Dedifferentiated amniotic fluid mesenchymal stem cell (primary cell): Measurements from ENCODE around the gene EXO1.

Source experiments
- DNase-seq: peaks from one replicate; pipeline ENCODE4 v3.0.0-alpha.2; 2016; ENCODE audit errors: extremely low spot score

EXO1 gene

DNA sequence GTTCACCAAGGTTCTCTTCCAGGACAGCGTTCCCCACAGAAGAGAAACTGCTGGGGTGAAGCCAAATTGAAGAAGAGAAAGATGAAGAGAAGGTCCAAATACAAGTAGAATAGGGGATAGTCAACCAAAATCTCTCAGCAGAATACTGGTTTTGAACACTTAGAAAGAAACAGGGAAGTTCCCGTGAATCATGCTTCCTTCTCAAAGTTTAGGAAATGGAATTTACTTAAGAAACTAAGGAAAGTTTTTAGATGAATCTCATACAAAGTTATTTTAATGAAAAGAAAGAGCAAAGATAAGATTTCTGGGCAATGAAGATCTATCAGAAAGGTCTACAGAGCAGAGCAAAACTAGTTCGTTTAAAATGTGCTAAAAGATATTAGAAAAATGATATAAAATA, 43.3 kb downstream of the EXO1 start:
- DNase-seq = no peak

DNA sequence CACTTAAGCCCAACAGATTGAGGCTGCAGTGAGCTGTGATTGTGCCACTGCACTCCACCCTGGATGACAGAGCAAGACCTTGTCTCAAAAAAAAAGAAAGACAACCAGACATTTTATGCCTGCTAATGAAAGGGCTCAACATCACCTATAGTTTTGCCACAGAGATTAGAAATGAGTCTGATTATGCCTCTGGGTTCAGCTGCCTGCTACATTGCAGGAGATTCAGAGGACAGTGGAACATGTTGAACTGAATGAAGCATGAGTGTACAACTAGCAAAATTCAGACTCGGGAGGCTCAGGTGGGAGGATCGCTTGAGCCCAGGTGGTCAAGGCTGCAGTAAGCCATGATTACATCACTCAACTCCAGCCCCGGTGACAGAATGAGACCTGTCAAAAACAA, 46.0 kb downstream of the EXO1 start:
- DNase-seq = no peak

DNA sequence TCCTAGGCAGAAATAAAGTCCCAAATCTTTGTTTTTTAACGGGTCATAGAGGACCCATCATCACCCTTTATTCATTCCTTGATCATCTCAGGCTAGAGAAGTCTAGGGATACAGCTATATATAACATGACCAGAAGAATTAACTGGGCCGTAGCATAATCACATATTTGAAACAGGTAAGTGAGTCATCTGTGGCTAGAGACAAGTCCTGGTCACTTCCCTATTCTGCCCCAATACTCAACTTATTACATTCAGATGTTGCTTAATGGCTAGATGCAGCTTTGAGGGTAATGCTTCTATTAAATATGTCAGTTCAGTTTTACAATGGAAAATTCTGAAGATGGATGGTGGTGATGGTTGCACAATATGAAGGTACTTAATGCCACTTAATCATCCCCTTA, 47.0 kb downstream of the EXO1 start:
- no peak for DNase-seq

DNA sequence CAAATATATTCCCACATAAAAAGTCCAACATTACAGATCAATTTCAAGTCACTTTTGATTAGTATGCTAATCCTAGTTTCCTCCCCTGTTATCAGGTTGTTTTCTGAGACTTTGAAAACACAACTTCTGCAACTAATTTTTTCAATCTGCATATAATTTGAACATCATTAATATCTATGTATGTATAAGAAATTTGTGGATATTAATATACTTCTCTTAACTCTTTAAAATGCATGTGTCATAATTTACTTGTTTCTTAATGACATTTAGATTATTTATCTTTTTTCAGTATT, 48.6 kb downstream of the EXO1 start:
- no peak for DNase-seq

DNA sequence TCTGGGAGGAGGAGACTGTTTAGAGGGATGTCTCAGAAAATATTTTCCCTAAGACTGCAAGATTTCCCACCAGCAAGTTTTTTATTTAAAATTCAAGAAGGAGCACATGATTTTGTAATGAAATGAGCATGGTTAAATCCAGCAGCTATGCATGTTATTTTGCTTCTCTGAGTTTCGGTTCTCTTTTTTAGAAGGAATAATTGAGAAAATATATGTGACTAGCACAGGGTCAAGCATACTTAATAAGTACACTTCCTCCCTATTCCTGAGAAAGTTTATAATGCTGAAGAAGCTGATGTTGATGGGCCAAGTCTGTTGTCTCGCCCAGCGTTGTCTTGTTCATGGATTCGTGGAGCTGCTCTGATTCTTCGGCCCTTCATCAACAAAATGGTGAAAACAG, 51.2 kb downstream of the EXO1 start:
- DNase-seq = no peak

DNA sequence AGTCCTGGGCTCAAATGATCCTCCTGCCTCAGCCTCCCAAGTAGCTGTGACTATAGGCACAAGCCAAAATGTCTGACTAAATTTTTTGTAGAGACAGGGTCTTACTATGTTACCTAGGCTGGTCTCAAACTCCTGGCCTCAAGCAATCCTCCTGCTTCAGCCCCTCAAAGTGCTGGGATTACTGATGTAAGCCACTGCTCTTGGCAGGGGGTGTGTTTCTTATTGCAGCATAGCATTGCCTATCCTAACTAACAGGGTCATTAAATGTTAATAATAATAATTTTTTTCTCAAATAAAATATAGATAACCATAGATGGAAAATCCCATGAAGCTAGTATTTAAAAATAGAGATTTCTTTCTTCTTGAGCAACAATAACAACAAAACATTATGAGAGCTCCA, 52.4 kb downstream of the EXO1 start:
- no peak for DNase-seq

DNA sequence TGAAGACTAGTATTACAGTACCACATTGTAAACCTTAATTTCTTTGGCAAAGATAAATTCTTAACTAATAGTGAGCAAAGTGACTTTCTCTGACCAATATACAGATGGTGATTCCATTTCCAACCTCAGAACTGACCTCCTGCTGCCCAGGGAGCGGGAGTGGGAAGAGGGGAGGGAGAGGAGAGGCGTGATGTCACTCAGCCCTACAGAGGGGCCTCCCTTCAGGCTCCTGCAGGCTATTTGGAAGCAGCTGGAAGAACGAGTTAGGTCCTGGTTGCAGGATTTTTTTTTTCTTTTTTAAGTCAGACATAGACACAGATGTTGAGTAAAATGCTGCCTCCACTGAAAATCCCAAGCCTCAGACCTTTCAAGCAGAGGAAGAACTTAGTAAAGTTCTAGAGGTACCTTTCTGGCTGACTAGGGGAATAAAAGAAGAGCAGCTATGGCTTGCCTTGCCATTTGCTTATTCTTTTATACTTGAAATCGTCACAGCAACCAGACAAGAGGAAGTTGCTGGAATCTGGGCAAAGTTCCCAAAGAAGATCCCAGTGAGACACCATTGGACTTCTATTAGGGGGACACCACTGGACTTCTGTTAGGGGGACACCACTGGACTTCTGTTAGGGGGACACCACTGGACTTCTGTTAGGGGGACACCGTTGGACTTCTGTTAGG, 54.5 kb downstream of the EXO1 start:
- DNase-seq = no peak

DNA sequence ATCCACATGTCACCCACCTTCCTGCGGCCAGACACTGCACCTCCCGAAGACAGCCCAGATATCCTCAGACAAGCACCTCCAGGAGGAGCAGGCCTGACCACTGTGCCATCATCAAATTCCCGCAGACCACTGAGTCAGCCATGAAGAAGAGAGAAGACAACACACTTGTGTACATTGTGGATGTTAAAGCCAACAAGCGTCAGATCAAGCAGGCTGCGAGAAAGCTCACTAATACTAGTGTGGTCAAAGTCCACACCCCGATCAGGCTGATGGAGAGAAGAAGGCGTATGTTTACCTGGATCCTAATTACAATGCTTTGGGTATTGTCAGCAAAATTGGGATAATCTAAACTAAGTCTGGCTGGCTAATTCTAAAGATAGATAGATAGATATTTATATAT, 68.2 kb downstream of the EXO1 start:
- no peak for DNase-seq

DNA sequence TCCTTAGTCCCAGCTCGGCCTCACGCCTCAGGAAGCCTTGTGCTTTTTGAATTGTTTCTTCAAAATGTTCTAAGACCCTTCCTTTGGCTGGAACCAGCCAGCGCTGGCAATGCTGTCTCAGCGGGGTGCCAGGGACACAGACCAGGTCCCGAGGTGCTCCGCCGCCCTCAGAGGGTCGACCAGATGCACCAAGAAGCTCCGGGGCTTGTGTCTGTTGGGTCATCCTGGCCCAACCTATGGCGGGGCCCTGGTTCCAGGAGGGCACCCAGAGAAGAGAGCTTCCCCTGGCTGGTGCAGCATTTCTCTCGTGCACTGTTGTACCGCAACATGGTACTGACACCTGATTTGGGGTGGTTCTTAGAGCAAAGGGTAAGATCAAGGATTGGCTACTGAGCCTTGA, 69.5 kb downstream of the EXO1 start:
- DNase-seq = no peak

DNA sequence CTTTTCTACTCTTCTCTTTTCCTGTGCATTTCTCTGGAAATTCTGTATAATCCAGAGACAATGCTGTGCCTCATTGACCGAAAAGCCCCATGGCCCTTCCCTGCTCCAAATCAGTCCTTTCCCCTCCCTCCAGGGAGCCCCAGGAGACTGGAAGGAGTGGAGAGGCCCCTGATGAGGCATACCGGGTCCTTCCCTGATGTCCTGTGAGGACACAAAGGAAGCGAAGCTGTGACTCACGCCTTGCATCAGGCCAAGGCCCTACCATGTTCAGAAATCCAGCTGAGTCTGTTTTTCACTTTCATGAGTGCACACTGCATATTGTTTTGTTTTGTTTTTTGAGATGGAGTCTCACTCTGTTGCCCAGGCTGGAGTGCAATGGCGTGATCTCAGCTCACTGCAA, 70.9 kb downstream of the EXO1 start:
- DNase-seq = peak; percentile 67

DNA sequence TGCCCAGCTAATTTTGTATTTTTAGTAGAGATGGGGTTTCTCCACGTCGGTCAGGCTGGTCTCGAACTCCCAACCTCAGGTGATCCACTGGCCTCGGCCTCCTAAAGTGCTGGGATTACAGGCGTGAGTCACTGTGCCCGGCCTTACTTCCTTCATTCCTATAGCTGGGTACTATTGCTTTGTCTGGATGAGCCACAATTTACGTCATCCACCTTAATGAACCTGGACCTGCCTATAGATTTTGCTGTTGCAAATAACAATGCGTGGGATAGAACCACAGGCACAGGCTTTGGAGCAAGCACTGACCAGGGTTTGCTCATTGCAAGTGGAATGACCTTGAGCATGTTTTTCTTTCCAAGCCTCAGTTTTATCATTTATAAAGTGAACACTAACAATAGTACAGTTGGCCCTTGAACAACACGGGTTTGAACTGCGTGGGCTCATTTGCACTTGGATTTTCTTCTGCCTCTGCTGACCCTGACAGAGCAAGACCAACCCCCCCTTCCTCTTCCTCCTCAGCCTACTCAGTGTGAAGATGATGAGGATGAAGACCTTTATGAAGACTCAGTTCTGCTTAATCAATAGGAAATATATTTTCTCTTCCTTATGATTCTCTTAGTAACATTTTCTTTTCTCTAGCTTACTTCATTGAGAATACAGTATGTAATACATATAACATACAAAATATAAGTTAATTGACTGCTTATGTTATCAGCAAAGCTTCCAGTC, 76.2 kb downstream of the EXO1 start:
- DNase-seq = no peak

DNA sequence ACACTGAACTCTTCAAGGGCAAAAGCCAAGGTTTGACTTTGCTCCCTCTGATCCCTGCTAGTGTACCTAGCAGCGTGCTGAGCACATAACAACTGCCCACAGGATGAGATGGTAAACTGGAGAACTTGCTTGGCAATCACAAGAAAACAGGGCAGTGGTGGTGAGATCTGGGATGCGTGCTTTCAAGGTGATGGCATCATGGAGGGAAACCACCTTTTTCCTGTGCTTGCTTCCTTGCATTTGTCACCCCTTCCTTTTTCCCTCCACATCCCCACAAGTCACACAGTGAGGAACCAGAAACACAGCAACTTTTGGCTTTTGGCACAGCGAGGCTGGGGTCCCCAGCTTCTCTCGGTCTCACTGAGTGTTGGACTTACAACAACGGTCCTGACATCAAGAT, 78.1 kb downstream of the EXO1 start:
- DNase-seq = no peak

DNA sequence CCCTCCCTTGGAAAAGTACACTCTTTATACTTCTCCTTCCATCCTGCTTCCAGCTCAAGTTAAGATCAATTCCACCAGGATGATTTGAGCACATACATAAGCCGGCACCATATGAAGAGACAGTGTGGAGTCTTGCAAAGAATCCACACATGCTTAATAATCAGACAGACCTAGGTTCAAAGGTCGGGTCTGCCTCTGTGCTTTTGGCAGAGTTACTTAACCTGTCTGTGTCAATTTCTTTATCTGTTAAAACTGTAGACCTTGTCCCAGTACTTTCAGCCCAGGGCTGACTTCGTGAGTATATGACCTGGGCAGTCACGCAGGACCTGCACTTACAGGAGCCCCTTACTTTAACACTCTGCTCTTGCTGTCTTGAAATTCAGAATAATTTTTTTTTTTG, 79.3 kb downstream of the EXO1 start:
- DNase-seq = no peak

DNA sequence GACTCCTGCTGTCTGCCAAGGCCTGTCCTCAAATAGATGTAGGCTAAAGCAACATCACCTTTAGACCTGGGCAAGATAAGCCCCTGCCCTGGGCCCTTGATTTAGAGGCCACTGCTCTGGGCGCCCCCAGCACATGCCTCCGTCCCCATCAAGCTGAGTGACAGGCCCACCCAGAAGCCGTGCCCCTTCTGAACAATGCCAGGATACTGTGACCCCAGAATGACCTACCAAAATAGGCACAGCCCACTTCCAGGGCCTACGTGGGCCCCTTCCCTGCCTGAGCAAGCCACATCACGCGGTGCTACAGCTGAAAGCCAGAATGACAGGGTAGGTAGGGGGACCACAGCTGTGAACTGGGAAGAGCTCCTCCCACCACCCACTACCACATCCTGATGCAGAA, 84.8 kb downstream of the EXO1 start:
- DNase-seq = no peak

DNA sequence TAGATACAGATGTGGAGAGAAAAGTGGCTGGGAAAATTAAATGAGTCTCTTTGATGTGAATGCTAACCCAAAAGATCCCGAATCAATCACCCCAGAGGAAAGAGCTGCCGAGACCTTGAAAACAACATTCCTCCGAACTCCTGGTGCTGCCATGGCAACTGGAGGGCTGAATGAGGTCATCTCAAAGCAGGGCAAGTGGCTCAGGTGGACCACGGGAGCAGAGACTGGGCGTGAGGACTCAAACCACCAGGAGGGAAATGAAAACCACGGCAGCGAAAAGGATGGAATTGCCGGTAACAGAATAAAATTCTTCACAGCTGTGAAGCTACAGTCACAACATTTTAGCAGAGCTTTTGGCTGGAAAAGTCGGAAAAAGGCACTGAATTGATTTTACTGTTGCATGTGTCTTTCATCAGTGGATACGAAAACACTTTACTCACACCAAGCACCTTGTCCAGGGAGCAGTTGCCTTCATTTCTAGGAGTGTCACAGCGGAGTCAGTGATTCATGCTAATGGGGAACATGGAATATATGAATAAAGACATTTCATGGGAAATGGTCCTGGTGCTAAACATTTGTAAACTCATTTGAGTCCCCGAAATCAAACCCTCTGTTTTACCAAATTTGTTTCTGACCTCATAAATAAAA, 86.3 kb downstream of the EXO1 start:
- peak; percentile 40 for DNase-seq

DNA sequence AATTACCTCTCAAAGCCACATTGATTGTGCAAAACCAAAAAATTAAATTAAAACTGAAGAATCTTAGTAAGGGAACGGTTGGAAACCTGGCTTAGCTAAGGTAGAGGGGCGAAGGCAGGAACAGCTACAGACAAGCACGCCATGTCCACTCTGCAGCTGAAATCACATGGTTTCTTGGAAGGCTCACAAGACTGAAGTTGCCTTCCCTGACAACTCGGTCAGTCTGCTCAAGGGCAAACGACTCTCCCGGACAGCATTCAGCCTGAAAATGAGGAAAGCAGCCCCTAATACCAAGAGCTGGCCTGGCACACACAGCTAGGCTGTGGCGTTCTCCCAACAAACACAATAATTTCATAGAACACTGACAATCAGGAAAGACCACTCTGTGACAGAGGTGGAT, 86.9 kb downstream of the EXO1 start:
- DNase-seq = no peak
